Keratinocyte (primary cell): Measurements from ENCODE around the gene EFNA1. TPM values are rescaled to one million over a fixed set of nuclear protein-coding genes. Genes with fewer than 3 reads are reported as not detected.

Source experiments
- DNase-seq: peaks from one replicate; pipeline ENCODE4 v3.0.0-alpha.2; 2011; ENCODE audit warnings: low read depth, missing footprints, low spot score
- FAIRE-seq: peaks from 2 replicates; lab custom pipeline; 2011; peaks lifted over from hg19 to GRCh38; lab: Jason Lieb, UNC
- H2AFZ ChIP-seq: 2 replicates; pipeline ENCODE4 v1.6.0; 2012; ENCODE audit warnings: low read length, control low read depth, inconsistent platforms; ENCODE audit not compliant: control insufficient read depth
- H3K27ac ChIP-seq: 2 replicates; pipeline ENCODE4 v1.5.1; 2011; ENCODE audit warnings: low read length; ENCODE audit not compliant: control insufficient read depth, insufficient read depth
- H3K27me3 ChIP-seq: 3 replicates; pipeline ENCODE4 v1.6.0; 2011; ENCODE audit warnings: low read length; ENCODE audit not compliant: control insufficient read depth, insufficient read depth; ENCODE audit errors: extremely low read depth
- H3K36me3 ChIP-seq, 2 experiments: 2 replicates in 1 of 2; 3 replicates in 1 of 2; pipeline ENCODE4 v1.5.1; 2011; ENCODE audit warnings: low read length in 2 of 2, mild to moderate bottlenecking in 1 of 2; ENCODE audit not compliant: control insufficient read depth in 2 of 2, insufficient read depth in 2 of 2; ENCODE audit errors: extremely low read depth in 1 of 2
- H3K4me1 ChIP-seq: 3 replicates; pipeline ENCODE4 v1.5.1; 2011; ENCODE audit warnings: low read length; ENCODE audit not compliant: control insufficient read depth, insufficient read depth; ENCODE audit errors: extremely low read depth
- H3K4me2 ChIP-seq: 3 replicates; pipeline ENCODE4 v1.6.0; 2011; ENCODE audit warnings: low read depth, low read length; ENCODE audit not compliant: control insufficient read depth, insufficient read depth; ENCODE audit errors: extremely low read depth
- H3K4me3 ChIP-seq, 3 experiments: fragments of 200-600 bp in 1 of 3; sonication (generic) in 1 of 3; 2 replicates in 2 of 3; 3 replicates in 1 of 3; pipeline ENCODE4 v1.5.1; 2011 to 2016; ENCODE audit warnings: low read length in 3 of 3, mild to moderate bottlenecking in 3 of 3, control low read depth in 2 of 3, inconsistent platforms in 1 of 3, low read depth in 1 of 3, mixed read lengths in 1 of 3, mixed run types in 1 of 3, moderate library complexity in 1 of 3; ENCODE audit not compliant: control insufficient read depth in 2 of 3, insufficient read depth in 2 of 3; ENCODE audit errors: extremely low read depth in 1 of 3
- H3K79me2 ChIP-seq: 2 replicates; pipeline ENCODE4 v1.6.0; 2012; ENCODE audit warnings: low read length; ENCODE audit not compliant: control insufficient read depth, insufficient read depth
- H3K9ac ChIP-seq: 3 replicates; pipeline ENCODE4 v1.6.0; 2011; ENCODE audit warnings: low read length; ENCODE audit not compliant: control insufficient read depth, insufficient read depth; ENCODE audit errors: extremely low read depth
- H3K9me1 ChIP-seq: 3 replicates; pipeline ENCODE4 v1.6.0; 2011; ENCODE audit warnings: low read length; ENCODE audit not compliant: control insufficient read depth, insufficient read depth; ENCODE audit errors: extremely low read depth
- H3K9me3 ChIP-seq: 2 replicates; pipeline ENCODE4 v1.5.1; 2012; ENCODE audit warnings: low read depth, low read length; ENCODE audit not compliant: control insufficient read depth
- H4K20me1 ChIP-seq: 3 replicates; pipeline ENCODE4 v1.6.0; 2011; ENCODE audit warnings: low read length; ENCODE audit not compliant: control insufficient read depth, insufficient read depth; ENCODE audit errors: extremely low read depth
- CTCF ChIP-seq, 3 experiments: IDR thresholded peaks in 1 of 3; conservative IDR thresholded peaks in 1 of 3; optimal IDR thresholded peaks in 1 of 3; 2 replicates in 2 of 3; 3 replicates in 1 of 3; pipeline versions ENCODE3 to v1.5.1; 2011; ENCODE audit warnings: low read length in 3 of 3, mild to moderate bottlenecking in 3 of 3, moderate library complexity in 2 of 3, control low read depth in 1 of 3, inconsistent platforms in 1 of 3; ENCODE audit not compliant: insufficient read depth in 2 of 3; ENCODE audit errors: extremely low read depth in 1 of 3
- EZH2 ChIP-seq: IDR thresholded peaks from one replicate; pipeline ENCODE4 v1.6.1; 2012; ENCODE audit warnings: inconsistent platforms, mild to moderate bottlenecking, low read length, moderate library complexity
- dilution Hi-C: fragments of 300-500 bp; cut with MboI; formaldehyde crosslinking; loops from one replicate; pipeline ENCODE4 v1.7.0; 2020; ENCODE audit warnings: low sequenced_read_pairs; ENCODE audit not compliant: extremely low pct_ligation_motif_present
- polyA plus RNA-seq, 5 experiments: library from polyadenylated mRNA; depleted of rRNA in 3 of 5; stranded (reverse) in 3 of 5; stranded (forward) in 1 of 5; unstranded in 1 of 5; fragments of >200 nt; gene quantifications; 1 replicate in 1 of 5; 2 replicates in 3 of 5; 3 replicates in 1 of 5; pipeline versions ENCODE4 v1.2.1 to v1.2.3, GENCODE V29; 2011 to 2012; ENCODE audit warnings: missing spikeins in 2 of 5, low read depth in 1 of 5, low replicate concordance in 1 of 5

The EFNA1 gene
- polyA plus RNA-seq, 1 donor (not counting 4 experiments of a cell fraction or from before 2014, with no cell fraction given): 77.5 TPM

GRCh38 chr1:155179112-155180031 is 51.7 kb downstream of the EFNA1 start:
- no peak for FAIRE-seq

GRCh38 chr1:155181371-155182051 is 53.8 kb downstream of the EFNA1 start:
- no peak for DNase-seq
- no peak overlapping the region for H3K27ac ChIP-seq
- dilution Hi-C loops: no loop called here
- no peaks in the 10 kb centered on the region for H4K20me1 ChIP-seq
- H3K9me3 ChIP-seq: no peaks in the 10 kb centered on the region
- H3K4me3 ChIP-seq: no peak overlapping the region
- no peak for FAIRE-seq
- H3K4me1 ChIP-seq: peaks cover 14% of the 10 kb centered on the region
- no peak overlapping the region for H3K9ac ChIP-seq
- no peaks in the 10 kb centered on the region for H3K79me2 ChIP-seq
- H3K4me2 ChIP-seq: no peak overlapping the region
- H2AFZ ChIP-seq: no peak overlapping the region
- no peaks in the 10 kb centered on the region for H3K27me3 ChIP-seq
- H3K9me1 ChIP-seq: no peaks in the 10 kb centered on the region
- TF ChIP-seq EZH2 (no peak), CTCF (optimal IDR thresholded peaks at IDR 0.05 in 1 of 3, IDR thresholded peaks at IDR 0.05 in 1 of 3, conservative IDR thresholded peaks at IDR 0.05 in 1 of 3; ENCODE audit: extremely low read depth in 1 of 3, insufficient read depth in 2 of 3, low read length in 3 of 3) (no peak)
- peaks cover 4 to 10% of the 10 kb centered on the region in 2 experiments for H3K36me3 ChIP-seq

More at GRCh38 chr1:155179112-155180031, 51.7 kb downstream of the EFNA1 start:
- Histone ChIP-seq H4K20me1 (no peaks in the 10 kb centered on the region), H3K27ac (no peak overlapping the region), H3K4me2 (no peak overlapping the region), H3K9ac (no peak overlapping the region), H3K4me1 (peaks cover 9% of the 10 kb centered on the region), H2AFZ (no peak overlapping the region), H3K4me3 (no peak overlapping the region), H3K79me2 (no peaks in the 10 kb centered on the region), H3K36me3 (peaks cover 4 to 10% of the 10 kb centered on the region in 2 experiments), H3K9me3 (no peaks in the 10 kb centered on the region), H3K9me1 (no peaks in the 10 kb centered on the region), H3K27me3 (no peaks in the 10 kb centered on the region)
- DNase-seq: no peak
- TF ChIP-seq EZH2: no peak
- TF ChIP-seq CTCF (optimal IDR thresholded peaks at IDR 0.05 in 1 of 3, IDR thresholded peaks at IDR 0.05 in 1 of 3, conservative IDR thresholded peaks at IDR 0.05 in 1 of 3; ENCODE audit: extremely low read depth in 1 of 3, insufficient read depth in 2 of 3, low read length in 3 of 3): no peak
- dilution Hi-C loops: no loop called here
